ENCODE results near the gene VGLL3. TPM values are rescaled to one million over a fixed set of nuclear protein-coding genes. Genes with fewer than 3 reads are reported as not detected.
"Not testable (repeated sequence)": the region's sequence is repeated elsewhere in the genome, so short reads cannot be mapped to it uniquely, and the experiment has no call there.

The VGLL3 gene
- polyA plus RNA-seq, 3 donors: 1.3 to 20.2 (median 12.5) TPM

GRCh38 chr3:86991840-86992435 lies 989 bp upstream of the VGLL3 start:
- 55 to 64% (median 63%) methylated on average over 8 of the region's 8 CpGs for WGBS, 3 donors
- H3K27ac ChIP-seq (ENCODE audit: low read depth, low read length): no peak overlapping the region

GRCh38 chr3:86991482-86991815 lies 500 bp upstream of the VGLL3 start:
- WGBS, 3 donors: 1 to 8% (median 5%) methylated on average over 7 of the region's 7 CpGs
- no peak overlapping the region for H3K27ac ChIP-seq (ENCODE audit: low read depth, low read length)

GRCh38 chr3:86990012-86990733 lies 776 bp downstream of the VGLL3 start:
- WGBS, 3 donors: 4 to 6% (median 5%) methylated on average over 27 to 29 of the region's 29 CpGs
- H3K27ac ChIP-seq (ENCODE audit: low read depth, low read length): peak overlapping the region; percentile 43

GRCh38 chr3:86989611-86990010 lies 1.3 kb downstream of the VGLL3 start:
- no peak overlapping the region for H3K27ac ChIP-seq (ENCODE audit: low read depth, low read length)
- WGBS, 3 donors: 40 to 53% (median 52%) methylated on average over 7 of the region's 7 CpGs

- H3K27ac ChIP-seq (ENCODE audit: low read depth, low read length): no peak overlapping the region
- WGBS, 3 donors: 37 to 50% (median 40%) methylated on average over 1 of the region's 1 CpG
These were observed 1.9 kb downstream of the VGLL3 start for GRCh38 chr3:86989006-86989405.

- no peak overlapping the region for H3K27ac ChIP-seq (ENCODE audit: low read depth, low read length)
- 43 to 66% (median 52%) methylated on average over 4 of the region's 4 CpGs for WGBS, 3 donors
These were observed 2.7 kb downstream of the VGLL3 start for GRCh38 chr3:86988235-86988634.

GRCh38 chr3:86987421-86987715 lies 3.6 kb downstream of the VGLL3 start:
- no peak overlapping the region for H3K27ac ChIP-seq (ENCODE audit: low read depth, low read length)

GRCh38 chr3:86986671-86987420 lies 4.1 kb downstream of the VGLL3 start:
- WGBS, 3 donors: 49 to 64% (median 51%) methylated on average over 6 of the region's 6 CpGs

More at GRCh38 chr3:86987421-86987715, 3.6 kb downstream of the VGLL3 start:
- WGBS, 3 donors: 78 to 95% (median 88%) methylated on average over 1 of the region's 1 CpG

GRCh38 chr3:86985181-86985826 lies 5.6 kb downstream of the VGLL3 start:
- no peak overlapping the region for H3K27ac ChIP-seq (ENCODE audit: low read depth, low read length)
- 72 to 85% (median 78%) methylated on average over 2 of the region's 2 CpGs for WGBS, 3 donors

More at GRCh38 chr3:86986671-86987420, 4.1 kb downstream of the VGLL3 start:
- no peak overlapping the region for H3K27ac ChIP-seq (ENCODE audit: low read depth, low read length)

- whole genome bisulfite sequencing, 3 donors: 70 to 93% (median 74%) methylated on average over 2 of the region's 2 CpGs
- no peak overlapping the region for H3K27ac ChIP-seq (ENCODE audit: low read depth, low read length)
These were observed 6.7 kb downstream of the VGLL3 start for GRCh38 chr3:86984271-86984670.

- H3K27ac ChIP-seq (ENCODE audit: low read depth, low read length): no peak overlapping the region
These were observed 8.1 kb downstream of the VGLL3 start for GRCh38 chr3:86982883-86983282.

GRCh38 chr3:86978111-86978551 lies 12.8 kb downstream of the VGLL3 start:
- WGBS, 3 donors: 60 to 68% (median 65%) methylated on average over 6 of the region's 6 CpGs
- H3K27ac ChIP-seq (ENCODE audit: low read depth, low read length): no peak overlapping the region

More at GRCh38 chr3:86982883-86983282, 8.1 kb downstream of the VGLL3 start:
- 48 to 73% (median 50%) methylated on average over 2 of the region's 2 CpGs for WGBS, 3 donors

GRCh38 chr3:86976219-86976618 lies 14.7 kb downstream of the VGLL3 start:
- no peak overlapping the region for H3K27ac ChIP-seq (ENCODE audit: low read depth, low read length)

- H3K27ac ChIP-seq (ENCODE audit: low read depth, low read length): not testable (repeated sequence)
- WGBS, 3 donors: 82 to 89% (median 86%) methylated on average over 8 of the region's 8 CpGs
These were observed 16.8 kb downstream of the VGLL3 start for GRCh38 chr3:86974177-86974576.

- WGBS, 3 donors: 74 to 90% (median 79%) methylated on average over 3 of the region's 3 CpGs
- H3K27ac ChIP-seq (ENCODE audit: low read depth, low read length): no peak overlapping the region
These were observed 17.5 kb downstream of the VGLL3 start for GRCh38 chr3:86973440-86973839.

- WGBS, 3 donors: 56 to 80% (median 57%) methylated on average over 6 of the region's 6 CpGs
- H3K27ac ChIP-seq (ENCODE audit: low read depth, low read length): no peak overlapping the region
These were observed 21.3 kb downstream of the VGLL3 start for GRCh38 chr3:86969500-86970189.

- 80 to 94% (median 92%) methylated on average over 7 of the region's 7 CpGs for WGBS, 3 donors
- no peak overlapping the region for H3K27ac ChIP-seq (ENCODE audit: low read depth, low read length)
These were observed 22.6 kb downstream of the VGLL3 start for GRCh38 chr3:86968244-86968932.

- H3K27ac ChIP-seq (ENCODE audit: low read depth, low read length): no peak overlapping the region
- WGBS, 3 donors: 70 to 95% (median 72%) methylated on average over 2 of the region's 2 CpGs
These were observed 23.9 kb downstream of the VGLL3 start for GRCh38 chr3:86967062-86967461.
